GM18870 (cell line): ENCODE results near the gene MED20.
"Not testable (repeated sequence)": the region's sequence is repeated elsewhere in the genome, so short reads cannot be mapped to it uniquely, and the experiment has no call there.

ENCODE experiments used
- ATAC-seq: cut with Tn5 transposase; IDR thresholded peaks from one replicate; pipeline ENCODE4 v1.9.1; 2021; ENCODE audit warnings: moderate library complexity; ENCODE audit not compliant: unreplicated experiment

MED20 gene, protein sequence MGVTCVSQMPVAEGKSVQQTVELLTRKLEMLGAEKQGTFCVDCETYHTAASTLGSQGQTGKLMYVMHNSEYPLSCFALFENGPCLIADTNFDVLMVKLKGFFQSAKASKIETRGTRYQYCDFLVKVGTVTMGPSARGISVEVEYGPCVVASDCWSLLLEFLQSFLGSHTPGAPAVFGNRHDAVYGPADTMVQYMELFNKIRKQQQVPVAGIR

DNA sequence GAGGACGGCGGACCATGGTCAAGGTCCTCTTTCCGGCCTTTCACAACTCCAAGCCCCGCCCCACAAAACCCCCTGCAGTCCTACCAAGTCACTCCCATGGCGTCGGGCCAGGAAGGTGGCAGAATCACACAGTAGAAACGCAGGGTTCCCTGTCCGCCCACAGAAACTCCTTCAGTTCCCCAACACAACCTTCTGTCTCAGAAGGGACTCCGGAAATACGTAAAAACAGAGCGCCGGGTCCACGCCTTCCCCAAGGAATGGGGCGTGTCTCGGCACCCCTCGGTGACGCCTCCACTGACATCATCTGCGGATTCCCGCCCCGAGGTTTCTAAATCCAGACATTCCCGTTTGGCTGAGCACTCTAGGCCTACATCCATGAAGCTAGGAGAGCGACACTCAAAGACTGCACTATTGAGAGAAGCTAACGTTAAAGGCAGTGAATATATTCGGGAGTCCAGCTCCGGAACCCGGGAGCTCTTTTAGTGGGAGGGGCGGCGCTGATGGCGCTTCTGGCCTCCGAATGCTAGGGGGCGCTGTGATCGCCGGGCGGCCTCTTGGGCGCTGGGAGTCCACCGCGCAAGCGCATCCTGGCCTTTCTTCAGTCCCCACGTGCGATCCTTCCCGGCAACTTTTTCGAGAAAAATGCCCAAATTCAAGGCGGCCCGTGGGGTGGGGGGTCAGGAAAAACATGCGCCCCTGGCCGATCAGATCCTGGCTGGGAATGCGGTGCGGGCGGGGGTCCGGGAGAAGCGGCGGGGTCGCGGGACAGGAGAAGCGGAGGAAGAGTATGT is at the start of gene MED20, which contains the start of gene BYSL:
TSS of gene MED20 (minus strand) at position 219 of the 791 bp plus-strand sequence. CDS start at position 98, 121 bp downstream.
TSS of gene BYSL (plus strand) at position 579 of the 791 bp plus-strand sequence. CDS start at position 643, 64 bp downstream.
- ATAC-seq, result peak; percentile 81

DNA sequence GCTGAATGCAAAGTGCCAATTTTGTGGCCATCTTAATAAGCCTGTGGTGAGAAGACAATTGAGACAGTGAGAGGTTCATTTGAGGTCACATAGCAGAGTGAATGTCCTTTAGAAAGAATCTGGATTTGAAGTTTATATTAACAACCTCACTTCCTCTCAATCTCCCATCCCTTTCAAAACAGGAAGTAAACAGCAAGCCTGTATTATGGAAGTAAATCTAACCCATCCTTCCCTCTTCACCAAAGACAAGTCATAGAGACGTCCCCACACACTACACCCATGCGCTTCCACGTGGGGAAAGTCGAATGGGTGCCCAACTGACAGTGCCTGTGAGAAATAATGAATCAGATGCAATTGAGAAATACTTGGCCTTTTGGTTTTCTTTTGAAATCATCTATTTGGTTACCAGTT is 49.5 kb upstream of the MED20 start:
- no peak for ATAC-seq

DNA sequence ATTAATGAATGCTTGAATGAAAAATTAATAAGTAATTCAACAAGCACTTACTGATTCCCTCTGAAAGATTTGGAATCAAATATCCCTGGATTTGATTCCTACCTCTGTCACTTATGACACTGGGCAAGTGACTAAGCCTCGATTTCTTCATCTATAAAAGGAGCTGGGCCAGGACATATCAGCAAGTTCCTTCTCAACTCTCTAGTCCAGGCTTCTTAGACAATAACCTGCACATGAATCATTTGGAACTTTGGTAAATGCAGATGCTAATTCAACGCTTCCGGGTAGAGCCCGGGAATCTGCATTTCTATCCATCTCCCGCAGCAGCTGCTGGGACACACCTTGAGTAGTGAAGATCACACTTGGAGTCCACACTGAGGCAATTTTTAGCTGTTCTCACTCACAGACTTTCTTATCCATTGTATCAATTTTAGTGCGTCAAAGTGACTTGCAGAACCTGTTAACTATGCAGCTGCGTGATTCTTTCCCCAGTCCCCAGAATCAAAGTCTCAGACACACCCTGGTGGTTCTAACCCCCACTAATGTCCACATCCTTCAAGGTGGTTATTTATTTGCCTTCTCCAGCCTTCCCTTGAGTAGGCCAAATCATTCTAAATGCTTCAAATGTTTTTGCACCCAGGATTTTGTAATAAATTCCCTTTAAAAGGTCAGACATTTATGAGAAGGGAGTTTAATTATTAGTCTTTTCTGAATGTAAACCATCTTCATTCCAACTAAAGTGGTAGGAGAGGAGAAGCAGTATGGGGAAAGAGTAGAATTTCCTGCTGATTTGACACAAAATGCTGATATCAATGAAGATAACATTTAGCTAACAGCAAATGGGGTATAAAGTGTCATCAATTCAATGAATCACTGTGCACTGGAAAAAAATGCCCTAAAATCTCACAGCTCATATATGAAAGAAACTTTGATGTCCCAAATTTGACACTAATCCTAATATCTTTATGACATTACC is 46.7 kb upstream of the MED20 start:
- ATAC-seq, result no peak

DNA sequence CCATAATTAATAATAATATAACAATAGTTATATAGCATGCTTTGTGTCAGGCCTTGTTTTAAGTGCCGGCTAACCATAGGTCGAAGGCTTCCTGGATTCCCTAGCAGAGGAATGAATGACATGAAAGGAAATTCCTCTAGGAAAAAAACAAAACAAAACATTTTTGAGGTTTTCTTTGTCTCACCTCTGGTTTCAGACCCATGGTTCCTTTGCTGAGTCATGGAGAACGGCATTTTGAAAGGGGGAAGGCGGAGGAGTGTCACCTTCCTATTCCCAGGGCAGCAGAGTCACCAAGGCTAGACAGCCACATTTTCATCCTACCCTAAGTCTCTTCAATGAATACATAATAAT is 46.0 kb upstream of the MED20 start:
- no peak for ATAC-seq

DNA sequence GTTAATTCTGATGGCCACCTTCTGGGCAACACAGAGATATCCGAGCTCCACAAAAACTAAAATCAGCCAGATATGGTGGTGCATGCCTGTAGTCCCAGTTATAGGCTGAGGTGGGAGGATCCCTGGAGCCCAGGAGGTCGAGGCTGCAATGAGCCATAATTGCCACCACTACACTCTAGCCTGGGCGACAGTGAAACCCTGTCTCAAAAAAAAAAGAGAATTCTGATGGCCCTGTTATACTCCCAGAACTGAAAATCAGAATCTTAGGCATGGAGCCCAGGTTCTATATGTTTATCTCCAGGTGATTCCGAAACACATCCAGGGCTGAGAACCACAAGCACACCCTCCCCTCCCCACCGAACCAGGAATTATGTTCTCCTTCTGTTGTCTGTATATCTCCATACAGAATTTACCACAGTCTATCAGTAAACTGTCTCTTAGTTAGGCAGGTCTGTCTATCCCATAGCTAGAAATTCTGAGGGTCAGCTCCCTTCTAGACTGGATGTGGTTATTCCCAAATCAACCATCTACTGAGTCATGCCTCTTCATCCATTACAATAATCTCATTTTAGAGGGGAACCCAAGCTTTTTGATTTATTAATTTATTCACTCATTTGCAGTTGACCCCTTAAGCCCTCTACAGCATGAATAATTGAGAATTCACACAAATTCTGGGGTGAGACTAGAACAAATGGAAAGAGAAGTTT is 45.4 kb upstream of the MED20 start:
- ATAC-seq, result no peak

DNA sequence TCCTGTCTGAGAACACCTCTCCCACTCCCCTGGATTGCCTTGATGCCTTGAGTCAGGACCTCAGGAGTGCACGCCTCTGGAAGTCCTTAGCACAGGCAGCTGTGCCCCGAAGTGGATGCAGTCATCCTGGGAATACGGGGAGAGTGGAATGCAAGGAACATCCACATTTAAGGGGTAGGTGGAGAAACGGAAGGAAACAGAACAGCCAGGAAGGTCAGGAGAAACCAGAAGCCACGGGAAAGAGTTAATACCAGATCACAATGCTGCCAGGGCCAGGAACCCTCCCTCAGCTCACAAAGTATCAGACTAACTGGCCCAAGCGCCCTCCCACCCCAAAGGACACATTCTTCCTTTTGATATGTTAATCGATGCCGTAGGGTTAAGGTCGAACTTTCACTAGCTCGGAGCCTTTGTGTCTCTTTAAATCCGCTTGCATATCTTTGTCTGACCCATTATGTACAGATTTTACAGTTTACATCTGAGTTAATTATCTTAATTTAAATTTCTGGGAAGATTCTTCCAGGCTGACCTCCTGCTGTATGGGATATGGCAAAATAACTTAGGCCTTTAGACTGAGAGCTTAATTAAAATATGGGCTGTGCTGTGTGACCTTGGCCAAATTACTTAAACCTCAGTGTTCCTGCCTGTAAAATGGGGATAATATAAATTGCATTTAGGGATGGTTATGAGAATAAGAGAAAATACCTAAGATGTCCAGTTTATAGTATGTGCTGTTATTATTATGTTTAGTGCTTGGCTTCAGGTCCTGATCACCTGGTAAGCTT is 44.7 kb upstream of the MED20 start:
- ATAC-seq, result no peak

DNA sequence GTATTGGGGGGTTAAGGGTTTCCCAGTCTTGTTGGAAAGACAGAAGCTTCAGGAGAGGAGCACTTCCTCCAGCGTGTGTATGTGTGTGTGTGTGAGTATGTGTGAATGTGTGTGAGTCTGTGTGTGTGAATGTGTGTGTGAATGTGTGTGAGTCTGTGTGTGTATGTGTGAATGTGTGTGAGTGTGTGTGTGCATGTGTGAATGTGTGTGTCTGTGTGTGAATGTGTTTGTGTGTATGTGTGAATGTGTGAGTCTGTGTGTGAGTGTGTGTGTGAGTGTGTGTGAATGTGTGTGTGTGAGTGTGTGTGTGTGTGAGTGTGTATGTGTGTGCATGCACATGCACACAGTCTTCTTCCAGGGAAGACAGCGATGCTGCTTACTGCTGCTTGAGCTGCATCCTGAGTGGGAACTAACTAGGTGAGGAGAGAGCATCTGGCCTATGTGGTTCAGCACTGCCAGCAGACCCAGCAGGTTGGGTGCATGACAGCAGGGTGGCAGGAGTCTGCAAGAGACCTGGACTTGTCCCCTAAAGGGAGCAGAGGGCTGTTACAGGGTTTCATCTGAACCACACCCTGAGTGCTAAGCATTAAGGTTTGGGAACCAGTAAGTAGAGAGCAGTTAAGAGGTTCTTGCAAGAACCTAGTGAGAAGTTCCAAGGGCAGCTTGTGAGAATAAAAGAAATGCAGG is 43.4 kb upstream of the MED20 start:
- no peak for ATAC-seq

DNA sequence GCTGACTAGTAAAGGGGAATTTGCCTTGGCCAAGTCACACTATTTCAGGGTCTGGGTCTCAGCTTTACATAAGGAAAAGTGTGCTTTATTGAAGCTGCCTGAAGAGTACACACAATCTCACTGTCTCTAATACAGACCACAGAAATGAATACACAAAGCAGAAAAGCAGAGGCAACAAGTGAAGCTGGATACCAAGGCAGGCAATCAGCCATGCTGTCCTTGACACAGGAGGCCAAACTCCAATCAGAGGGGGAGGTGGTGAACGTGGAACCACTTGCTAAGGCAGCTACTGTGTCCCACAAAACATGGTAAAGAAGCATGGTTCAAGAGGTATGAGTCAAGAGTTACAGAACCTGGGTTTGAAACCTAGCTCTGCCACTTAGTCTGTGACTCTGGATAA is 42.4 kb upstream of the MED20 start:
- no peak for ATAC-seq

DNA sequence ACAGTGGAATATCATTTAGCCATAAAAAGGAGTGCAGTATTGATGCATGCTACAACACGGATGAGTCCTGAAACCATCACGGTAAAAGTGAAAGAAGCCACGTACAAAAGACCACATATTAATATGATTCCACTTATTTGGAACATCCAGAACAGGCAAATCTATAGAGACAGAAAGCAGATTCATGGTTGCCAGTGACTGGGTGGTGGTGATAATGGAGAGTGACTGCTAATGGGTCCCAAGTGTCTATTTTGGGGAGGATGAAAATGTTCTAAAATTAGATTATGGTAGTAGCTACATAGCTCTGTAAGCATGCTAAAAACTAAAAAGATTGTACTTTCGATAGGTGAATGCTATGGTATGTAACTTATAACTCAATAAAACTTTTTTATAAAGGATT is 39.1 kb upstream of the MED20 start:
- no peak for ATAC-seq

DNA sequence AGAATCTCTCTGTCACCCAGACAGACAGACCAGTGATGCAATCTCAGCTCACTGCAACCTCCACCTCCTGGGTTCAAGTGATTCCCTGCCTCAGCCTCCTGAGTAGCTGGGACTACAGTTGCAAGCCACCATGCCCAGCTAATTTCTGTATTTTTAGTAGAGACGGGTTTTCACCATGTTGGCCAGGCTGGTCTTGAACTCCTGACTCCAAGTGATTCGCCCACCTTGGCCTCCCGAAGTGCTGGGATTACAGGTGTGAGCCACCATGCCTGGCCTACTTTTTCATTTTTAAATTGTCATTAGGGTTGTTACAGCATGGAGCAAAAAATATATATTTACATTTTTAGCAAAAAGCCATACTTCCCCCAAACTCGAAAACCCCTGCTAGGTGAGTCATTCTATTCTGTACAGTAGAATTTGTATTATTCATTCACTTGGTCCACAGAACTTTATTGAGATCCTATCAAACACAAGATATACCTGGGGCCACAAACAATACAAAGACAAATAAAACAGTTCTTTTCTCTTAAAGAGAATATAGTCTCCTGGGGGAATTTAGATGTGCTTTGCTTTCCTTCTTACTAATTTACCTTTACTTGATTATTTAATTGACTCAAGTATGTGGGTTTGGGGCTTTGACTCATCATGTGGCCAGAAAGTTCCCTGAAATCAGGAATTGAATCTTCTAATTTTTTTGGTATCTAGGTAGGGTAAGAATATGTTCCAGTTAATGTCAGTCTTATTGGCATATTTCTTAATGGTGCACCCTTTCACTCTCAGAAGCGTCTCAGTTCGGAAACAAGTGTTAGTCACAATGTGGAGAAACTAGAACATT is 37.3 kb upstream of the MED20 start:
- no peak for ATAC-seq

DNA sequence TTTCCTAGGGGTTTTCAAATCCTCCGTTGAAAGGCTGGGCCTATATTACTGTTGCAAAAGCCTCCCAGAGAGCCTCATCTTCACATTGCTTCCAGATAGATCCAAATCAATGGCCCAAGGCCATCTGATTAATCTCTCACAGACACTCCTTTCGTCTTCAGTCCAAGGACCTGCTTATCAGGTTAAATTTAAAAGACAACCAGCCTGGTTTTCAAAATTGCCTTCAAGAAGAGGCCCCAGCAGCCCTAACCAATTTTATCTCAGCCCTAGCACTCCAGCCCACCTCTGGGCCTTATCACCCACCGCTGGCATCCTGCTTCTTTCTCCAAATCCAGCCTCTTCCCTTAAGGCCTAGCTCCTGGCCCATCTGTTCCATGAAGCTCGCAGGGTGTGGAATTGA is 36.2 kb upstream of the MED20 start:
- ATAC-seq, result no peak

DNA sequence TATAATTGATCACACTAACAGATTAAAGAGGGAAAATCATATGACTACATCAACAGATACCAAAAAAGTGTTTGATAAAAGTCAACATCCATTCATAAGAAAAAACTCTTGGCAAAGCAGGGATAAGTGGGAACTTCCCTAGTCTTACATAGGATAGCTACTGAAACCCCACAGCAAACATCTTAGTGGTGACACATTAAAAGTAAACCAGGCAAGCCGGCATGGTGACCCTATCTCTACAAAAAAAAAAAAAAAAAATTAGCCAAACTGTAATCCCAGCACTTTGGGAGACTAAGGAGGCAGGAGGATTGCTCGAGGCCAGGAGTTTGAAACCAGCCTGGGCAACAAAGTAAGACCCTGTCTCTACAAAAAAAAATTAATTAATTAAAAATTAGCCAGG is 34.5 kb upstream of the MED20 start:
- no peak for ATAC-seq

DNA sequence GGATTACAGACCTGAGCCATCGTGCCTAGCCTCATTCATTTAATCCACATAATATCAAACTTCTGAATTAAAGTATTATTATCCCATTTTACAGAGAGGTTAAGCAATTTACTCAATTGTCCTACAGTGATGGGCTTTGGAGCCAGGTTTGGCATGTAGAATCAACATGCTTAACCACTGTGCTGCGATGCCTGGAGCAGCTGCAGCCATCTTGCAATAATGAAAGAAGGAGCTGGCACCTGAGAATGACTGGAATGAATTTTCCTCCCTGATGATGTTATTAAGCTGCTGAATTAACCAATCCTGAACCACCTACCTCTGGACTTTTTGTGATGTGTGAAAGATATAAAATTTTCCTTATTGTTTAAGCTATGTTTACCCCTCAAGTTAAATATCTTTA is 33.7 kb upstream of the MED20 start:
- no peak for ATAC-seq

DNA sequence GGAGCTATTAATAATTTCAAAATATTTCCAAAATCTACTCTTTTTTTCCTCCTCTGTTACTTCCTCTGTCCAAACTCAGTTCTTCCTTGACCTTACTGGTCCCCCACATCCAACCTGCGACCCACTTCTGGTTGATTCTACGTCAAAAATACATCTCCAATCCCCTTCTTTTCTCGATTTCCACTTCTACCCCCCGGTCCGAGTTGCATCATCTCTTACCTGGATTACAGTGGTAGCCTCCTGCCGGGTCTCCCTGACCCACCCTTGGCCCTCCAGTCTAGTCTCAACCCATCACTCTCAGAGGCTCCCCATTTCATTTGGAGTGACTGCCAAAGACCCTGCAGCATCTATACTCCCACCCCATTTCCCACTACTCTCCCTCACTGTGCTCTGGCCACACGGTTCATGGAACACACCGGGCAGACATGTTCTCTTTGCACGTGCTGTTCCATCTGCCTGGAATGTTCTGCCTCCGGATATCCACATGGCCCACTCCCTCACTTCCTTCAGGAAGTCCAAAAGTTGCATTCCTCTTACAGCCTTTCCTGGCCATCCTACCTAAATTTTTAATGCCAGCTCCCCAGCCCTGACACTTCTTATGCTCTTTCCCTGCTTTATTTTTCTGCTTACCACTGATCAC is 26.8 kb upstream of the MED20 start:
- ATAC-seq, result no peak

DNA sequence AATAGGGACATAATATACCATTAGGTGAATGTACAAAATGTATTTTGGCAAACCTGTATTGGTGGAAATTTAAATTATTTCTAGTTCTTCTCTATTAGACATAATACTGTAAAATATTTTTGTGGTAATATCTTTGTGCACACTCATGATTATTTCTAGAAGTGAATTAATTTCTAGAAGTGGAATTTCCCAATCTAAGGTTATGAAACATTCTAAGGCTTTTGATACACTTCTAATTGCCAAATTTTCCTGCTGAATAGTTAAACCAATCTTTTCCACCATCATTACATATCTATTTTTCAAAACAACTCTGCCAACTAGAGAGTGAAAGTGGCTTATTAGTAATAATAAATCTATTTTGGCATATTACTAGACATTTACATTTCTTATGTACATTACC is 22.5 kb upstream of the MED20 start:
- ATAC-seq, result no peak

DNA sequence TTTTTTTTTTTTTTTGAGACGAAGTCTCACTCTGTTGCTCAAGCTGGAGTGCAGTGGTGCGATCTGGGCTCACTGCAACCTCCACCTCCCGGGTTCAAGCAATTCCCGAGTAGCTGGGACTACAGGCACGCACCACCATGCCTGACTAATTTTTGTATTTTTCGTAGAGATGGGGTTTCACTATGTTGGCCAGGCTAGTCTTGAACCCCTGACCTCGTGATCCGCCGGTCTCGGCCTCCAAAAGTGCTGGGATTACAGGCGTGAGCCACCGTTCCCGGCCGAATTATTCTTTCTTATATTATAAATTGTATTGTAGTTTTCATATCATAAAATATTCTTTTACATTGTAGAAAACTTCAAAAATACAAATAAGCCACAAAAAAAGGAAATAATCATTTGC is 21.9 kb upstream of the MED20 start:
- ATAC-seq, result not testable (repeated sequence)

DNA sequence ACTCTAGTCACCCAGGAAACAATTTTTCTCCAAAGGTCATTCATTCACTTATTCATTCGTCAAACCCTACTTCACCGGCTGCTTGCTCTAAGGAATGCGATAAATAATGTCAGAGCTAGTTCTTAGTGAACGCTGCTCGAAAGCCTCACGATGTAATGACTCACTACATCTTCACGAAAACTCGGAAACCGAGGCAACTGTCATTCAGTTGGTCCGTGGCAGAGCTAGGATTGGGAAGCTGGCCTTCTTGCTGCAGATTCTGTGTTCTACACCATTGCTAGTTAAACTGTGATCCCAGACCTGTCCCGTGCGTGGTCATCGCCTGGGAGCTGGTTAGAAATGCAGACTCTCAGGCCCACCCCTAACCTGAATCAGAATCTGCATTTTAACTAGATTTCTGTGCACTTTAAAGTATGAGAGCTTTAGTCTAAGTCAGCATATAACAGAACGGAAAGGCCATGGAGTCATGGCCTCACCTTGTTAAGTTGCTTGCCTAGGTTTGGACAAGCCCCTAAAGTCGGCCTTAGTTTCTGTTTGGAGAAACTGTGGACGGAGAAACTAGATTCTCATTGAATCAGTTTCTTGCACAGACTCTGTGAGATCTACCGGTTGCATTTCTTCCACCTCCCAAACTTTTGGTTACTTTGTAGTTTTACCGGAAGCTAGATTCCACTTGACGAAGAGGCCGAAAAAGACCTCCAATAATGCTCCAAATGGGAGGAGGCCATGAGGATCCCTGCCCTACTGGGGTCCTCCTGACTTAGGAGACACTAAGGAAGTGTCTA is 21.3 kb upstream of the MED20 start:
- peak; percentile 11 for ATAC-seq
